Stimulated activated CD8-positive, alpha-beta memory T cell treated with anti-CD3 and anti-CD28 coated beads, Interleukin-2, amount 100 ng/mL, for 1 hour (primary cell): Measurements from ENCODE around the gene ACTN1.
"Not testable (repeated sequence)": the region's sequence is repeated elsewhere in the genome, so short reads cannot be mapped to it uniquely, and the experiment has no call there.

Experiments used
- DNase-seq, 2 donors: peaks; one replicate each; pipeline ENCODE4 v3.0.0-alpha.2; 2020; ENCODE audit warnings: low read depth in 2 of 2

ACTN1 gene

GRCh38 chr14:68862954-68863594 lies 116.0 kb downstream of the ACTN1 start:
- DNase-seq = peak; percentile 43 to 44

- DNase-seq = no peak
Measured at GRCh38 chr14:68860771-68861170, 118.3 kb downstream of the ACTN1 start.

- DNase-seq = no peak
Measured at GRCh38 chr14:68857516-68858070, 121.5 kb downstream of the ACTN1 start.

GRCh38 chr14:68856572-68856971 lies 122.5 kb downstream of the ACTN1 start:
- DNase-seq = no peak

GRCh38 chr14:68854421-68854820 lies 124.7 kb downstream of the ACTN1 start:
- no peak for DNase-seq

- no peak for DNase-seq
Measured at GRCh38 chr14:68853749-68854148, 125.4 kb downstream of the ACTN1 start.

- DNase-seq = not testable (repeated sequence)
Measured at GRCh38 chr14:68852493-68852892, 126.6 kb downstream of the ACTN1 start.

- no peak for DNase-seq
Measured at GRCh38 chr14:68851078-68851477, 128.0 kb downstream of the ACTN1 start.

GRCh38 chr14:68849416-68849815 lies 129.7 kb downstream of the ACTN1 start:
- no peak for DNase-seq

- no peak for DNase-seq
Measured at GRCh38 chr14:68848253-68848652, 130.8 kb downstream of the ACTN1 start.

- DNase-seq = not testable (repeated sequence)
Measured at GRCh38 chr14:68847640-68848039, 131.5 kb downstream of the ACTN1 start.

- DNase-seq = no peak
Measured at GRCh38 chr14:68846466-68846865, 132.6 kb downstream of the ACTN1 start.

- no peak for DNase-seq
Measured at GRCh38 chr14:68844210-68844545, 134.9 kb downstream of the ACTN1 start.

- peak; percentile 55 to 57 for DNase-seq
Measured at GRCh38 chr14:68843471-68844209, 135.5 kb downstream of the ACTN1 start.

- no peak for DNase-seq
Measured at GRCh38 chr14:68842298-68842697, 136.8 kb downstream of the ACTN1 start.

- no peak for DNase-seq
Measured at GRCh38 chr14:68841016-68841809, 137.9 kb downstream of the ACTN1 start.

GRCh38 chr14:68840454-68840853 lies 138.6 kb downstream of the ACTN1 start:
- no peak for DNase-seq

GRCh38 chr14:68836082-68836481 lies 143.0 kb downstream of the ACTN1 start:
- no peak for DNase-seq

GRCh38 chr14:68834816-68835215 lies 144.3 kb downstream of the ACTN1 start:
- DNase-seq = no peak

- no peak for DNase-seq
Measured at GRCh38 chr14:68828698-68829097, 150.4 kb downstream of the ACTN1 start.

GRCh38 chr14:68825729-68826128 lies 153.4 kb downstream of the ACTN1 start:
- no peak for DNase-seq
